UCSD-AML1 (cell line): ENCODE data around the gene RACK1.
"Not testable (repeated sequence)": the region's sequence is repeated elsewhere in the genome, so short reads cannot be mapped to it uniquely, and the experiment has no call there.

ENCODE experiments used
- DNase-seq: peaks from one replicate; lab custom pipeline; 2025; ENCODE audit not compliant: unreplicated experiment; lab: John Stamatoyannopoulos, UW

Gene RACK1

GRCh38 chr5:181243564-181244343 lies at the start of gene RACK1:
Gene RACK1, minus strand, starts transcription at chr5:181243906. Its CDS starts 106 bp downstream, at chr5:181243800.
- DNase-seq = no peak

DNA sequence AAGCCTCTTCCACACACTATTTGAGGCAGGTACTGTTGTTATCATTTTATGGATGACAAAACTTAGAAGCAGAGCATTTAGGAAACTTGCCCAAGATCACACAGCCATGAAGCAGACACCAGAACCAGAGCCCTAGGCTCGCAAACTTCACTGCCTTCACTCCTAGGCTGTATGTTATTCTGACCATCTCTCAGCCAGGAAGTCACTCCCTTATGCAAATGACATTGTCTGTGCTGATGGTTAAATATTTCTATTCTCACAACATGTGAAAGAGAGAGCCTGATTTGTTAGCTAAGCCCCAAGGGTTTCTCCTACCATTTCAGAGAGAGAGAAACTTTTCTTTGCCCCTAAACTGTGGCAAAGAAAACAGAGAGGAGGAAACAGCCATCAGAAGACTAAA lies 43.6 kb upstream of the RACK1 start:
- DNase-seq = not testable (repeated sequence)

DNA sequence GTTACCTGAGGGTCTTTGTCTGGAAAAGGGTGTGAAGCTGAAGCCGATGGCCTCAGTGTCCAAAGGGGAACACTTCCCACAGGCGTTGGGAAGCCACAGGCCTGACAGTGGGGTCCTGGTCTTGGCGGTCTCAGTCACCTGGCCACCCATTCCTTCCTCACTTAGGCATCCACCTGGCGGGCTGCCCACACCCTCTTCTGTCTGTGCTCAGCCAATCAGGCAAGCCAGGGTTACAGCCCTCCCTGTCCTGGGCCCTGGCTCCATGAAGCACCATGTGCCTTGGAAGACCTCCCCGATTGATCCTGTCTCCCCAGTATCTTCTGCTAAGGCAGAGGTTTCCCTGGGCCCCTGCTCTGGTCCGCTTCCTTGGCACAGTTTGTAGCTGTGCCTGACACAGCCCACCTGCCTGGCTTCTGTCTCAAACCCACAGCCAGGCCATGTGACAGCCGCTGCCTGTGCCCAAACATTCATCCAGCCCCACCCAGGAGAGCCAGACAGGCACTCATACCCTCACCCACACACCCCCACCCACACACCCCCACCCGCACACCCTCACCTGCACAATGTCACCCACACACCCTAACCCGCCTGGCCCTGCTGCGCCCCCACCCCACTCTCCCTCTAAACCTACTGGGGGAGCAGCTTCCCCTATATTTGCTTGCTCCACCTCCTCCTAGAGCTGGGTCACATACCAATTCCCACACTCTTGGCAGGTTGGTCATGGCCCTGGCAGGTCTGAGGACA lies 42.4 kb upstream of the RACK1 start:
- DNase-seq = not testable (repeated sequence)

DNA sequence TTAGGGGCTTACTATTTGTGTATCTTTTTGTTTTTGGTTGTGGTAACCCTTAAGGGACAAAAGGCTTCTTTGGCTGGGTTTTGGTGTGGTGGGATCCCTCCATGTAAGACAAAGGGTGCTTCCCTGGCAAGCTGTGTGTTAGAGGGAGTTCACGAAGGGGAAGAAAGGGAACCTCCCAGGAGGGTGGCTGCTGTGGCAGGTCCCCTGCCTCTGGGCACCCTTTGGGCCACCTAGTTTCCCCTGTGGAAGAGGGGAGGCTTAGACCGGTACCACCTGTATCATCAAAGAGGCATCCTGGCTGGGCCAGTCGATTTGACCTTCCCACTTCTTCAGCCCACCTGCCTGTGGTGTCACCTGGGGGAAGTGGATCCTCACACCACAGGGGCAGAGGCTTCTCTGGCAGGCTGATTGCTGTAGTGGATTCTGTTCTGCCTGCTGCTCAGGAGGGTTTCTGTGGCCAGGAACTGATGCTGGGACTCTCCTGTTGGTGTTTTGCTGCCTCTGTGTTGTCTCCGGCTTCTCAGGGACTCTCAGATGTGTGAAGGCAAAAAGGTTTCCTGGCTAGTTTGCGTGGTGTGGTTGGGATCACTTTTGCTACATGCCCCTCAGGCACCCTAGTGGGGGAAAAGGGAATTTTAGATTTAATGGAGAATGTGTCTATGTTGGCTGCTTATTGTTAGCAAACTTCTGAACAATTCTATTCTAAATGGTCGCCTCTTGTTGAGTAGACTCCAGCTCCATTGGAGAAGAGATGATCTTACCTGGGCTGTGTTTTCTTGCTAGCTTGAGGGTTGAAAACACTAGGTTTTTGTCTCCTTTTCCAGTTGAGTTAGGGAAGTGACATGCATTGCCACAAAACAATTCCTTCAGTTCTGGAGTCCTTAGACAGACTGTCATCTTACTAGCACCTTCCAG lies 40.4 kb upstream of the RACK1 start:
- not testable (repeated sequence) for DNase-seq

- DNase-seq = no peak
Measured at GRCh38 chr5:181283347-181283746, 39.6 kb upstream of the RACK1 start.

- no peak for DNase-seq
Measured at GRCh38 chr5:181282874-181283273, 39.2 kb upstream of the RACK1 start.

GRCh38 chr5:181282415-181282814 lies 38.7 kb upstream of the RACK1 start:
- not testable (repeated sequence) for DNase-seq

DNA sequence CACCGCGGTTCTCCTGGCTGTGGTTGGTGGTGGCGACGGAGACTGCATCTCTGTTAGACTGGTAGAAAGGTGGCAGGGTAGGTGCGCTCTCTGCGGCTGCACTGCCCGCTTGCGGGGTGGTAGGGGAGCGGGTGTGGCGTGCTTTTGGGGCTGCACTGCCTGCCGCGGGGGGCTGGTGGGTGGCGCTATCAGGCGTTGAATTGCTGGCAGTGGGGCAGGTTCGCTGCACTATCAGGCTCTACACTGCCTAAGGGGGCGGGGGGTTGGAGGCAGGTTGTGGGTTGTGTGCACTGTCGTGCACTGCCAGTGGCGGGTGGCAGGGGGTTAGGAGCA lies 38.2 kb upstream of the RACK1 start:
- DNase-seq = no peak

DNA sequence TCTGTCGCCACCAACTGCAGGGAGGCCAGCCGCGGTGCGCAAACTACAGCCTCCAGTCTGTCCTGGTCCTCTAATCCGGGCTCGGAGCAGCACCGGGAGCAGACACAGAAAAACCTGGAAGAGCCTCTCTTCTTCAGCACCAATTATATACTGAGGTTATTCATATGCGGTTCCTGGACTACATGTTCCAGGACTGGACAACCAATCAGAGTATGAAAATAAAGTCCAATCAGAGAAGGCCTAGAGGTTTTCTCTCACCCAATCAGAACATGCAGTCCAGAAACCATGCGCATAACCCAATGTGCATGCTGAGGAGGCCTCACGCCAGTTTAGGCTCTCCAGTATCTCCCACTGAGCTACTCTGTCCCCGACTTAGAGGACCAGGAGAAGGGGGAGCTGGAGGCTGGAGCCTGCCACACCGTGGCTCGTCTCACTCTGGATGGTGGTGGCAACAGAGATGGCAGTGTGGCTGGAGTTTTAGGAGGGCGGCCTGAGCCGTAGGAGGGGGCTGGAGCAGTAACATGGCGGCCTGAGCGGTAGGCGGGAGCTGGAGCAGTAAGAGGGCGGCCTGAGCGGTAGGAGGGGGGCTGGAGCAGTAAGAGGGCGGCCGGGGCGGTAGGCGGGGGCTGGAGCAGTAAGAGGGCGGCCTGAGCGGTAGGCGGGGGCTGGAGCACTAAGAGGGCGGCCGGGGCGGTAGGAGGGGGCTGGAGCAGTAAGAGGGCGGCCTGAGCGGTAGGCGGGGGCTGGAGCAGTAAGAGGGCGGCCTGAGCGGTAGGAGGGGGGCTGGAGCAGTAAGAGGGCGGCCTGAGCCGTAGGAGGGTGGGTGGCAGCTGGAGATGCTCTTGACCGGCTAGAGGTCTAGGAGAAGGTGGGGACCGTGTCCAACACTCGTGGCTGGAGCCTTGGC lies 37.6 kb upstream of the RACK1 start:
- DNase-seq = no peak

DNA sequence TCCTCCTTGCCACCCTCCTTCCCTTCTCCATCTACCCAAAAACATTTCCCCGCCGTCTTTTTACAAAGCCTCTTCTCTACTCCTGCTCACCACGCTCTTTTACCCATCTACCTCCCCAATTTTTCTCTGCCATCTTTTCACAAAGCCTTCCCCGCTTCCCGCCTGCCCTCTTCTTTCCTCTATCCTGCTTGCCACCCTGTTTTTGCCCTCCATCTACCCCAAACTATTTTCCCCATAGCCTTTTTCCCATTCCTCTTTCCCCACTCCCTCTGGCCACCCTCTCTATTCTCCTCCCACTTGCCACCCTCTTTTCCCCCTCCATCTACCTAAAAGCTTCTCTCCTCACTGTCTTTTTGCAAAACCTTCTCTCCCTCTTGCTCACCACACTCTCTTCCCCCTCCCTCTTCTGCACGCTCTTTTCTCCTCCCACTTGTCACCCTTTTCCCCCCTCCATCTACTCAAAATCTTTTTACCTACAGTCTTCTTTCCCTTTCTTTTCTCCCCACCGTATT lies 36.6 kb upstream of the RACK1 start:
- no peak for DNase-seq

- not testable (repeated sequence) for DNase-seq
Measured at GRCh38 chr5:181273433-181273744, 29.7 kb upstream of the RACK1 start.

- DNase-seq = no peak
Measured at GRCh38 chr5:181271081-181271480, 27.4 kb upstream of the RACK1 start.

GRCh38 chr5:181267907-181268306 lies 24.2 kb upstream of the RACK1 start:
- not testable (repeated sequence) for DNase-seq

GRCh38 chr5:181267291-181267904 lies 23.7 kb upstream of the RACK1 start:
- not testable (repeated sequence) for DNase-seq

DNA sequence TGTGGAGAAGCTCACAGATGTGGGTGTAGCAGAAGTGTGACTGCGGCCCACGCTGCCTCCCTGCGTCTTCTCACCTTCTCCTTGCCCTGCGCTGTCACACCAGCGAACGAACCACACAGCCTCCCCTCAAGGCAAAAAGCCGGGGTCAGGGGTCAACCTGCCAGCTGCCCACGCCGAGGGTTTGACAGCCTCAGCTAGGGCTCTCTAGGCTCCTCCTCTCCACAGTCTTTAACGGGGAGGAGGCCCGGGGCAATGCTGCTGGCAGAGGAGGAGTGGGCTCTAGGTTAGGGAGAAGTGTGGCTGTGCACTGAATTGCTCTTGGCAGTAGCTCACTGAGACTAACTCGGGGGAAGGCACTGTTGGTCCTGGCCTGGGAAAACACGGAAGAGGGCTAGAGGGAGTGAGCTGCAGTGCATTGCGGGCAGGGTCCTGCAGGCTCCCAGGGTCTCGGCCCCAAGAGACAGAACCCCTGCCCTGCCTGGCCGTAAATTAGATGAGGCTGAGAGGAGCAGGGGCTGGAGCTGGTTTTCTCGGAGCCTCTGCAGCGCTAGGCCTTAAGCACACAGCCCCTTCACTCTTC lies 21.5 kb upstream of the RACK1 start:
- no peak for DNase-seq

DNA sequence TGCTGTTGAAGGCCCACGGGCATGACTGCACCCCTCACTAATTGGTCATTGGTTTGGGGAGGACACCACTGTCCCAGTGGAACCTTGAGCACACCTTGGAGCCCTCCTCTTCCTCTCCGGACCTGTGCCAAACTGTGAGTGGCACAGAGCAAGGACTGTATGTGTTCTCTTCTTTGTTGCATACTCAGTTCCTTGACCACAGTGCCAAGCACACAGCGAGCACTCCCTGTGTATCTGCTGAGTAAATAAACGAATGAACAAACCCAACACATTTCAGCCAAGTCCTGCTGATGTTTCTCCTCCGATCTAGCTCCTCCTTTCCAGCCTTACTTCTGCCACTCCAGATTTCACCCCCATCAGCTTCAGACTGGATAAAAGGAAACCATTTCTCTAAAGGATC lies 19.9 kb upstream of the RACK1 start:
- DNase-seq = no peak

DNA sequence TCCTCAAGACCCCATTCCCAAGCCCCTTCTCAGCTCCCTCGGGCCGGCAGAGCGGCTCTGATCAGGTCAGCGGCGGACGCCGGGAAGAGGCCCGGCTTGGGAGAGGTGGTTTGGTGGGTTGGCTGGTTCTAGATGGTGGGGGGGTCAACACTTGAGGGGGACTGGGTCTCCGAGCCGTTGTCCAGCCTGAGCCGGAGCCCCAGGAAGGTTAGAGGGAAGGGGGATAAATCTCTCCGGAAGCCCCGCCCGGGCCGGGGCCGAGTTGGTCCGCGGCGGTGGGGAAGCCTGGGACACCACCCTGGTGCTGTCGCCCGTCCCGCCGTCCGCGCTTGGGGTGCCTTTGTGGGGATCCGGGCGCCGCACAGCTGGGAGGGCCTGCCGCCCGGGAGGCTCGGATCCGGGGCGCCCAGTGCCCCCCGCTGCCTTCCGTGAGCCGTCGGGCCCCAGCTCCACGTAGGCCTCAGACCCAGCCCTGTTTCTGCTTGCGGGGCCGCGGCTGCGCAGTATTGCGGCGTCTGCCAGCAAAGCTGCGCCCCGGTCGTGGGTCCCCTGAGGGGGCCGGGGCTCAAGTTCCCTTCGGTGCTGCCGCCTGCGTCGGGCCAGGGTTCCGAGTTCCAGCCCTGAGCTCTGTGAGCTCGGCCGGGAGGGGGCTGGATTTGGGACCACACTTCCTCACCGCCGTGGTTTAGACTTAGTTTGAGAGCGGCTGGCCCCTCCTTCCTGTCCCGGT lies 17.8 kb upstream of the RACK1 start:
- DNase-seq = no peak

DNA sequence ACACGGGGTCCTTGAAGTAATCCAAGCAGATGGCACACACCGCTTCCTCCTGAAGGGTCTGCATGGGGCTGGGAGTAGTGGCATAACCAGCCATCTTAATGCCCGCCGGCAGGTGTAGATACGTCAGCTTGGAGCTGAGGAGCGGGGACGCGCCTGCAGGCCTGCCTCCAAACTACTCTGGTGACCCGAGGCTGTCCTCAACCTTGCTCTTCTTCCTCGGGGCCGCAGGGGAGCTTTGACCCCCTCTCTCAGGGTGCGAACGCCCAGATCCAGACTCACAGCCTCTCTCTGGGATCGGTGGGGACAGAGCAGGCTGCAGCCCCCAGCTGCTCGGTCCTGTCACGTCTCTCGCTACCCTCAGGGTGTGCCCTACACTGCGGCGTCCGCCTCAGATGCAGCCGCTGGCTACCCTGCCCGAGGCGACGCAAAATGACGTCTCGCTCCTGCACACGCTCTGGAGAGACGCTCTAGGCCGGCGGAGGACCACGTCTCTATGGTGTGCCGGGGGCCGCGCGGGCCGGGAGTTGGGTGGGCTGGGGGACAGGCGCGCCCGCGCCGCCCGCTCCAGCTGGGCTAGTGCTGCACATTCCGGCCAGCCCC lies 17.1 kb upstream of the RACK1 start, which contains the start of gene TRIM52:
Gene TRIM52, minus strand, starts transcription at position 424 of the 600 bp plus-strand sequence. Its CDS starts 330 bp downstream, at position 94.
- no peak for DNase-seq
